Activated gamma-delta T cell treated with Interleukin-2 at 50 U/mL for 16 hours (primary cell): ENCODE results near the gene OPRD1.
"Not testable (repeated sequence)": the region's sequence is repeated elsewhere in the genome, so short reads cannot be mapped to it uniquely, and the experiment has no call there.

Experiments
- DNase-seq: peaks from one replicate; pipeline ENCODE4 v3.0.0-alpha.2; 2020

Gene OPRD1

DNA sequence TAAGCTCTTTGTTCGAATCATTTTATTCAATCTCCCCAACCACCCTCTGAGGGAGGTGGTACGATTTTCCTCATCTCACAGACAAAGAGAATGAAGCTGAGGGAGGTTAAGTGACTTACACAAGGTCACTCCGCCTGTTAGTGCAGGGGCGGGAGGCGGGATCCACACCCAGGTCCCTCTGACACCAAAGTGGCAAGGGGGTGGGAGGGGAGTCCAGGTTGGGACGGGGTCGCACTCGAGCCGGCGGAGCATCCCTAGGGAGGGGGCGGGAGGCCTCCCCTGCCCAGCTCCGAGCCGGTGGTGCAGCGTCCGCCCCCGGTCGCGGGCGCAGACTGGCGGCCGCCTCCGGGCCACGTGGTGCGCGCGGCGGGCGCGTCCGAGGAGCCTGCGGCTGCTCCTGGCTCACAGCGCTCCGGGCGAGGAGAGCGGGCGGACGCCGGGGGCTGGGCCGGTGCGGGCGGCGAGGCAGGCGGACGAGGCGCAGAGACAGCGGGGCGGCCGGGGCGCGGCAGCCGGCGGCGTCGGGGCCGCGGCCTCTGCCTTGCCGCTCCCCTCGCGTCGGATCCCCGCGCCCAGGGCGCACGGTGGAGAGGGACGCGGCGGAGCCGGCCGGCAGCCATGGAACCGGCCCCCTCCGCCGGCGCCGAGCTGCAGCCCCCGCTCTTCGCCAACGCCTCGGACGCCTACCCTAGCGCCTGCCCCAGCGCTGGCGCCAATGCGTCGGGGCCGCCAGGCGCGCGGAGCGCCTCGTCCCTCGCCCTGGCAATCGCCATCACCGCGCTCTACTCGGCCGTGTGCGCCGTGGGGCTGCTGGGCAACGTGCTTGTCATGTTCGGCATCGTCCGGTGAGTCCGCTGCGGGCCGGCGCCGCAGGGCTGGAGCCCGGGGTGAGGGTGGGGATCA is at the start of gene OPRD1:
TSS of gene OPRD1 (plus strand) at position 405 of the 903 bp plus-strand sequence. CDS start at position 619, 214 bp downstream.
- DNase-seq, result no peak

DNA sequence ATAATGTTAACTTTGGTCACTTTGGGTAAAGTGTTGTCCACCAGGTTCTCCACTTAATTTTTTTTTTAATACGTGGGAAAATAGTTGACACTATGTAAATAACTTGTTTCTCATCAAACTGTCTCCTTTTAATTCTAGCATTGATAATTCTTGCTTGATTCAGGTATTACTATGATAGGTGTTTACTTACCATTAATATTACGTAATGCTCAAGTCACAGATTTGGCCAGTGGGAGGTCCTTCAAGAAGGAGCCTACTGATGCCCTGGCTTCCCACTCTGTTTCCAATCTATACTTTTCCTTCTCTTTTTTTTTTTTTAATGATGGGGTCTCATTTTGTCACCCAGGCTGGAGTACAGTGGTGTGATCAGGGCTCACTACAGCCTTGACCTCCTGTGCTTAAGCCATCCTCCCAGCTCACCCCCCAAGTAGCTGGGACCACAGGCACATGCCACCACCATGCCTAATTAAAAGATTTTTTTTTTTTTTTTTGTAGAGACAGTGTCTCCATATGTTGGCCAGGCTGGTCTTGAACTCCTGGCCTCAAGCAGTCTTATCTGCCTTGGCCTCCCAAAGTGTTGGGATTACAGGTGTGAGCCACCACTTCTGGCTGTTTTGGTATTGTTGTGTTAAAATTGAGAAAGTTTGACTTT is 45.3 kb upstream of the OPRD1 start:
- DNase-seq, result no peak

DNA sequence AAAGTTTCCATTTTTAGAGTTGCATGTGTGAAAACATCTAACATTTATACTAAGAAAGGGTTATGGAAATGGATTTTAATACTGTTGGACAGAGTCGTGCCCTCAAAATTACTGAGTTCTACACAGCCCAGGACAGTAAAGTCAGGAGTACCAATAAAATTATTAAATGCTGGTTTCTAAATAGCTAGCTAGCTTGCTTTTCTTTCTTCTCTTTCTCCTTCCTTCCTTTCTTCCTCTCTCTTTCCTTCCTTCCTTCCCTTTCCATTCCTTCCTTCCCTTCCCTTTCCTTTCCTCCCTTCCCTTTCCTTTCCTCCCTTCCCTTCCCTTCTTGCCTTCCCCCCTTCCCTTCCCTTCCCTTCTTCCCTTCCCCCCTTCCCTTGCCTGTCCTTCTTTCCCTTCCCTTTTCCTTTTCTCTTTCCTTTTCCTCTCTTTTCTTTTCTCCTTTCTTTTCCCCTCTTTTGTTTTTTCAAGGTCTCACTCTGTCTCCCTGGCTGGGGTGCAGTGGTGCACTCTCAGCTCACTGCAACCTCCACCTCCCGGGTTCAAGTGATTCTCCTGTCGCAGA is 41.3 kb upstream of the OPRD1 start:
- no peak for DNase-seq

DNA sequence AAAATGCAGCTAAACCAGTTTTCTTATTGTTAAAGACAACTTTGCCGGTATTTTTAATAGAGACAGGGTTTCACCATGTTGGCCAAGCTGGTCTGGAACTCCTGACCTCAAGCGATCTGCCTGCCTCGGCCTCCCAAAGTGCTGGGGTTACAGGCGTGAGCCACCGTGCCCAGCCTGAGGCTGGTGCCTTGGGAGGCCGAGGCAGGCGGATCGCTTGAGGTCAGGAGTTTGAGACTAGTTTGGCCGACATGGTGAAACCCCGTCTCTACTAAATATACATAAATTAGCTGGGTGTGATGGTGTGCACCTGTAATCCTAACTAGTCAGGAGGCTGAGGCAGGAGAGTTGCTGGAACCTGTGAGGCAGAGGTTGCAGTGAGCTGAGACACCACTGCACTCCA is 40.0 kb upstream of the OPRD1 start:
- DNase-seq, result not testable (repeated sequence)

DNA sequence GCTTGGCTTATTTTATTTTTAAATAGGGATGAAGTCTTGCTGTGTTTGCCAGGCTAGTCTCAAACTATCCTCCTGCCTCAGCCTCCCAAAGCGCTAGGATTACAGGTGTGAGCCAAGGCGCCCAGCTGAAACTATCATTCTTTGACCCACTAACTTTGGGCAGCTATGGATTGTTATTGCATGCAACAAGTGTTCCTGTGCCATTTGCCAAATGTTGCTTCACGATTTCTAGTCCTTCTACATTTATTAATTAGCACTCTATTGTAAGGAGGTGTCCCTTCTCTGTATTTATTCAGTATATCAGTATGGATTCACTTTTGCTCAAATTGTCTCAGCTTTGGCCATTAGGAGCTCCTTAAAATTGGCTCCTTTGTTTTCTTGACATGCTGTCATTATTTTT is 38.9 kb upstream of the OPRD1 start:
- DNase-seq, result no peak

DNA sequence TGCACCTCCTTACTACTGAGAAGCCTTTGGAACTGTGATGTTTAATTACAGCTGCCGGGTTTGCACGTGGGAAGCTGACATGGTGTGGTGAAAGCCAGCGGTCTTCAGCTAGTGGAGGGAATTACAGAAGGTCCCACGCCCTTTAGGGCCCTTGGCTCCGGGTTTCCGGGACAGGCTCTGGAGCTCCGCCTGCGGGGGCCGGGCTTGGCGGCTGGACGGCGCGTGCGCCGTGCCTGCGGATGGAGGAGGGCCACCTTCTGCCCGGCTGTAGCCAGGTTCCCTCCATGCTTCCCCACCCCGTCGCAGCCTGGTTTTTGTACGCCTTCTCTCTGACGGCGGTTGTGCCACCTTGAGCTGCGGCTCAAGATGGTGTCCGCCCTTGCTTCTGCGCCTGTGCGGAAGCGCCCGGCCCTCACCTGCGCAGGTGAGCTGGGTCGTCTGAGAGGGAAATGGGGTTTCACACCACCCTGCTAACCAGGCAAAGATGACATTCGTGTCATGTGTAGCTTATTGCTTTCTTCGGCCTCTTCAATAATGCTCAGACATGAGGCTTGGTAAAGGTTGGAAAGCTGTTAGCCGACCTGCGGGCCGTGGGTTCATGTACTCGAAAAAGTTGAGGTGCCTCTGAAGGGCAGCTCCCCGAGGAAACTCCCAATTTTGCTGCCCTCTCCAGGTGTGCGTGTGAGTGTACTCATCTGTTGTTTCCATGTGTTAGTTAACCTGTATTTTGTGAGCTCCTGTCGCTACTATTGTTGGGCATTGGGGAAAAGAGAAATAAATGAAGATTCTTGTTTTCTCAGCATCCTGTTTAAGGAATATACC is 36.6 kb upstream of the OPRD1 start:
- peak; percentile 61 for DNase-seq

DNA sequence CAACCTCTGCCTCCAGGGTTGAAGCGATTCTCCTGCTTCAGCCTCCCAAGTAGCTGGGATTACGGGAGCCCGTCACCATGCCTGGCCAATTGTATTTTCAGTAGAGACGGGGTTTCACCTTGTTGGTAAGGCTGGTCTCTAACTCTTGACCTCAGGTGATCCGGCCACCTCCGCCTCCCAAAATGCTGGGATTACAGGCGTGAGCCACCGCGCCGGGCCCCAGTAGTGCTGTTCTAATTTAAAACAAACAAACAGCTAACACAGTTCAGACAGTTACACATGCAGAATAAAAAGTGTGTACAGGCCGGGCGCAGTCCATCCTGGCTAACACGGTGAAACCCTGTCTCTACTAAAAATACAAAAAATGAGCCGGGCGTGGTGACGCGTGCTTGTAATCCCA is 35.6 kb upstream of the OPRD1 start:
- DNase-seq, result no peak

DNA sequence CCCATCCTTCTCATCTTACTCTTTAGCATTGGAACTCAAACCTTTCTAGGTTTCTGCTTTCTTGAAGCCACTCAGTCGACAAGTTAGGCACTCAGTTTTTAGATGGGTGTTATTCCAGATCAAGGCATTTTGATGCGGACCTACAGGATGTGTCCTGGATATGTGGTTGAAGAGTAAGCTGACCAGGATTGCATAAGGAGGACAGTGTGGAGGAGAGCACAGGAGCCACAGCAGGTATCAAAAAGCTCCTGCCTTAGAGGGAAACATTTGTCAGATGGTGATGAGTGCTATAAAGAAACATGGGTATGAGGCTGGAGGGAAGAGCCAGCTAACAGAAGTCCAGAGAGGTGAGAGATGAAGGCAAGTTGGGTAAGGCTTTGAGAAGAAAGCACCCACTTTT is 33.9 kb upstream of the OPRD1 start:
- DNase-seq, result no peak

DNA sequence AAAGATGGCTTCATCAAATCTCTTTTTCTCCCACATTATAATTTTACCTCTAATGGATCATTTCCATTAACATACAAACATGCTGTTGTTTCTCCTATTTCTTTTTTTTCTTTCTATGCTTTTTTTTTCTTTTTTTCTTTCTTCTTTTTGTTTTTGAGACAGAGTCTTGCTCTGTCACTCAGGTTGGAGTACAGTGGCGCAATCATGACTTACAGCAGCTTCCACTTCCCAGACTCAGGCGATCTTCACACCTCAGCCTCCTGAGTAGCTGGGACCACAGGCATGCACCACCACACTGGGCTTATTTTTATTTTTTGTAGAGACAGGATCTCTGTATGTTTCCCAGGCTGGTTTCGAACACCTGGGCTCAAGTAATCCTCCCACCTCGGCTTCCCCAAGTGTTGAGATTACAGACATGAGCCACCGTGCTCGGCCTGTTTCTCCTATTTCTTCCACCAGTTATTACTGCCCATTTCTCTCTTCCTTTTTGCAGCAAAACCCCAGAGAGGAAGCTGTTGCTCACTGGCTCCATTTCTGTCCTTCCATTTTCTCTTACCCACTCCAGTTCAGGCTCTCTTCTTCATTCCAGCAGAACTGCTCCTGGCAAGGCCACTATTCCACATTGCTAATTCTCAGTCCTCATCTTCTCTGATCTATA is 32.1 kb upstream of the OPRD1 start:
- no peak for DNase-seq

DNA sequence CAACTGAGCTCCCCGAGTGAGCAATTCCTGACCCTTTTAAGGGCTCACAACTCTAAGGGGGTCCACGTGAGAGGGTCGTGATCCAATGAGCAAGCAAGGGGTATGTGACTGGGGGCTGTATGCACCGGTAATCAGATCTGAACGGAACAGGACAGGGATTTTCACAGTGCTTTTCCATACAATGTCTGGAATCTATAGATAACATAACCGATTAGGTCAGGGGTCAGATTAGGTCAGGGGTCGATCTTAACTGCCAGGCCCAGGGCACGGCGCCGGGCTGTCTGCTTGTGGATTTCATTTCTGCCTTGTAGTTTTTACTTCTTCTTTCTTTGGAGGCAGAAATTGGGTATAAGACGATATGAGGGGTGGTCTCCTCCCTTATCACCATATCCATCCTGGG is 30.7 kb upstream of the OPRD1 start:
- no peak for DNase-seq

DNA sequence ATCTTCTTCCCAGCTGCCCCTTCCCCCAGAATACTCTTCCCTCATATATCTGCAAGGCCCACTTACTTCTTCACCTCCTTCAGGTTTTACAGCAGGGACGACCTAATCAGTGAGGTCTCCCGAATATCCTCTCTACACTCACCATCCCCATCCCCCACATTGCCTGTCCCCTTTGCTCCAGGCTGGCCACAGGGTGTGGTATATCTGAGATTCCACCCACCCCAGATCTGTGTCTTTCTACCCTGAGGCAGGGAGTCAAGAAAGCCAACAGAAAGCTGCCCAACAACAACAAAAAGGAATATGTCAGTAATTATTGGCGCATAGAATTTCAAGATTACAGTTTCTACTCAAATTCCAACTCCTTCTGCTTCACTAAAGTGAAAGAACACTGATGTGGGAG is 30.0 kb upstream of the OPRD1 start:
- no peak for DNase-seq

DNA sequence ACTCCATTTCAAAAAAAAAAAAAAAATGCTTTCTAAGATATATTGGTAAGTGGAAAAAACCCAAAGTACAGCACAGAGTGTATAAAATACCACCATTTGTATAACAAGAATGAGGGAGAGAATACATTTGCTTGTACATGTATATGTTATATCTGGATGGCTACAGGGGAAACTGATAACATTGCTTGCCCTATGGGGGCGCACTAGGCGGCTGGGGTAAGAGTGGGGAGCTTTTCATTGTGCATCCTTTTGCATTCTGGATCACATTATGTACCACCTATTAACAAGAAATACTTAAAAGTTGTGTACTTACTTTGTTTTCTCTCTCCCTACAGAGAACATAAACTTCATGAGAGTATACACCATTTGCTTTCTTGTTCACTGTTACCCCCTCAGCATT is 28.6 kb upstream of the OPRD1 start:
- no peak for DNase-seq

DNA sequence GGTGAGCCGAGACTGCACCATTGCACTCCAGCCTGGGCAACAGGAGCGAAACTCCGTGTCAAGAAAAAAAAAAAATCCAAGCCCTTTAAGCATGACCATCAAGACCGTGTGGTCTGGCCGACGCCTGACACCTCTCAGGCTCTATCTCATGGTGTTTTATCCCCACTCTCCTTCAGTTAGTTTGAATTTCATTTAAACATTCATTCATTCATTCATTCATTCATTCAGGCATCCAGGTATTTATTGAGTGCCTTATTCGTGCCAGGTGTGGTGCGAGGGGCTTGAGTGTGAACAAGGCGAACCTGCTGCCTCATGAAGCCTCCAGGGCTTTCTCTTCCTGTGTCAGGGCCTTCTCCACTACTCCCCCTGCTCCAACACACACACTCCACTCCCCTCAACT is 22.6 kb upstream of the OPRD1 start:
- no peak for DNase-seq

DNA sequence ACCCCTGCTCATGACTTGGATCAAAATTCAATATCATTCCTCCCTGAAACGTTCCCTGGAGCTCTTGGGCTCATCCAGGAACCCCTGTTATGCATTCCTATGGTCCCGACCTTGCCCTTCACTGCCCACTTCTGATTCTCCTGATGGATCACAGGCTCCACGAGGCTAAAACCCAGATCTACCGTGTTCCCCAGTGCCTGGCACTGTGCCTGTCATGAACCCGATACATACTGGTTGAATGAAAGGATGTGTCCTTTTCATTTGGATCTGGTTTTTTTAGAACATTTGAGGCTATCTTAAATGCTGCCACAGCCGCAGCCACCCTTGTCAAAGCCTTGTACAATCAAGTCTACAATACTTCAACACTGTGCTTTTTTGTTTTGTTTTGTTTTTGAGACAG is 22.2 kb upstream of the OPRD1 start:
- no peak for DNase-seq

DNA sequence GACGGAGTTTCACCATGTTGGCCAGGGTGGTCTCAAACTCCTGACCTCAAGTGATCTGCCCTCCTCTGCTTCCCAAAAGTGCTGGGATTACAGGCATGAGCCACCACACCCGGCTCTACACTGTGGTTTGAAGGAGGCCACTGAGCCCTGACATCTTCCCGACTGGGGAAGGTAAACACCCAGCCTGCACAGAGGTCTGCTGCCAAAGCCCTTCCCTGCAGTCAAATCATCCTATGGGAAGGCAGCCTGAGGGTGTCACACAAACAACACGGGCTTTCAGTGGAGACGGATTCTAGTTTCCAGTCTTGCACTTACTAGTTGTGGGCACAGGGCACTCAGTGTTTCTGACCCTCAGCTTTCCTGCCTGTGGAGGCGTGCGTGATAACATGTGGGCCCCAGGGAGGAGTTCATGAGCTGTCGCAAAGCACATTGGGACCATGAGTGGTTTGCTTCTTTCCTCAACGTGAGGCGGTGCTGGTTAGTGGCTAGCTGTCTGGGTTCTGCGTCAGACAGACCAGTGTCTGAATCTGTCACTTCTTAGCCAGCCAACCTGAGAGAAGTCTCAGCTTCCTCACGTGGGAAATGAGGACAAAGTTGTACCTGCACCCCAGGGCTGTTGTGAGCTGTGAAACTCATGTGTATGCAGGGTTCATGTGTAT is 21.5 kb upstream of the OPRD1 start:
- DNase-seq, result no peak

DNA sequence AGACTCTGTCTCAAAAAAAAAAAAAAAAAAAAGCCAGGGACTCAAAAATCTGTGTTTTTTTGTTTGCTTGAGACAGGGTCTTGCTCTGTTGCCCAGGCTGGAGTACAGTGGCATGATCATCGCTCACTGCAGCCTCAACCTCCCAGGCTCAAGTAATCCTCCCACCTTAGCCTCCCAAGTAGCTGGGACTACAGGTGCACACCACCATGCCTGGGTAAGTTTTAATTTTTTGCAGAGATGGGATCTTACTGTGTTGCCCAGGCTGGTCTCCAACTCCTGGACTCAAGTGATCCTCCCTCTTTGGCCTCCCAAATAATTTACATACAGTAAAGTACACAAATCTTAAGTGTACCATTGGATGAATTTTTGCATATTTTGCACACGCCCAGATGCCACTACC is 20.0 kb upstream of the OPRD1 start:
- DNase-seq, result not testable (repeated sequence)

DNA sequence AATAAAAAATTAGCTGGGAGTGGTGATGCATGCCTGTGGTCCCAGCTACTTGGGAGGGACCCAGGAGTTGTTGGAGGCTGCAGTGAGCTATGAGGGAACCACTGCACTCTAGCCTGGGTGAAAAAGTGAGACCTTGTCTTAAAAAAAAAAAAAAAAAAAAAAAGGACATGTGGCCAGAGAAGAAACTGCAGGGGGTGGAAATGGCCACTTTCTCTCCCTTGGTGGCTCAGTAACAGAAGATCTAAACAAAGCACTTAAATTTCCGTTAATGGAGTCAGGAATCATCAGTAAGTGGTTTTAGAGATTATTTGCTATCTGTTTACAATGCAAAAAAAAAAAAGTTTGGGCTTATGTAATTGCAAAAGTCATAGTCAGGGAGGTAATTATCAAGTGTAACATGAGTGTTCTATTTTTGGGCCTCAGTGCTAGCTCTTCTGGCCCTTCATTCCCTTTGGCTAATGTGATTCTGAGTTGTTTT is 19.3 kb upstream of the OPRD1 start:
- no peak for DNase-seq

DNA sequence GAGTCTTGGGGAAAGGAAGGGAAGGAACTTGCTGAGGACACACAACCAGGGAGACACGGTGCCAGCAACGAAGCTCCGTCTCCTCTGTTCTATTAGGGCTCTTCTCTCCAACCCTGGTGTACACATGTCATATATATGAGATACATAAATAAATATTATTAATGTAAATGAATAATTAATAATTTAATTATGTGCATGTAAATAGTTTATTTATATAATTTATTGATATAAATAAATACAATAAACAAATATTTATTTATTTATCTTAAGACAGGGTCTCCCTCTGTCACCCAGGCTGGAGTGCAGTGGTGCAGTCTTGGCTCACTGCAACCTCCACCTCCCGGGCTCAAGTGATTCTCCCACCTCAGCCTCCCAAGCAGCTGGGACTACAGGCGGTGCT is 17.4 kb upstream of the OPRD1 start:
- not testable (repeated sequence) for DNase-seq

DNA sequence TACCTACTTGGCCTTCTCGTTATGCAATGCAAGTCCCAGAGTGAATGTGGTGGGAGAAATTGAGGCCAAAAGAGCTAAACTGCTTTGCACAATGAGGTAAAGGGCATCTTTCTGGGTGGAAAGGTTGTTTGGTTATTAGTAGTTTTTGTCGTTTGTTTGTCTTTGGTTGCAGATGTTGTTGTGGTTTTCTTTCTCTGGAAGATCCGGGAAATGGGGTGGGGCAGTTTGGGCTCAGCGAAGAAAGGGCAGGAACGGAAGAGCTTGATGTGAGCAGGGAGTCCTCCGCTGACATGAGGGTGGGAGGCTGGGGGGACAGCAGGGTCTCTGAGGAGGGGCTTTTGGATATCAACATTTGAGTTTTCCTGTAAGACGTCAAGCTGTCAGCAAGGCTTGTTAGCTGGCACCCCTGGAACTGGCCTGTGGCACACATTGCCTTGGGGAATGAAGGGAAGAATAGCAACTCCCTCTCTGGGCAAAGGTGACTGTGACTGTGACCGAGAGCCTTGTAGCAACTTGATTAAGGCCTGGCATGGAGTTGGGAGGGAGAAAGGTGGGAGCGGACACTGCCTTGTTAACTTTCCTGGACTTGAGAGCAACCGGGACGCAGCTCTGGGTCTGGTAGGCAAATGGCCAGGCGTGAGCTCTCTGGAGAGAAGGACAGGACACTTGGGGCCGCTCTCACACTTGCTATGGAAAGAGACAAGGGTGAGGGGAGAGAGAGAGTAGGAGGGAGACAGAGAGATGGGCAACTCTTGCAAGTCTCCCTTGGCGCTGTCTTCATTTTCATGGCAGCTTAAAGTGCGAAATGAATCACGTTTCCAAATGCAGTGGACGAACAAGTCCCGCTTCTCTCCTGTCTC is 15.4 kb upstream of the OPRD1 start:
- DNase-seq, result no peak

DNA sequence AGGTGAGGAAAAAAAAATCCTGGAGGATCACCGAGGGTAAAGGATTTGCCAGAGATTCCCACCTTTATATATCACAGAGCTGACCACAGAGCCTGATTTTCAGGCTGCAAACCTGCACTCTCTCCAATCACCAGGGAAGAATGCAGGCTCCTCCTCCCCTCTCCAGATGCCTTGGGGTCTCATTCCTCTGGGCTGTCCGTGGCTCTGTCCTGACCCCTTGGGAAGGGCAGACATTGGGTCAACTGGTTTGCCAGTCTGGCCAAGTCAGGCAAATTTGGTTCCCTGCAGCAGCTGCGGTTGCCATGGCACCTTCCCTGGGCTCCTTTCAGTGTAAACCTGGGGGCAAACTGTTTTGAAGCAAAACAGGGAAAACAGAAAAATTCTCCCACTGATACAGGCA is 11.6 kb upstream of the OPRD1 start:
- DNase-seq, result no peak

DNA sequence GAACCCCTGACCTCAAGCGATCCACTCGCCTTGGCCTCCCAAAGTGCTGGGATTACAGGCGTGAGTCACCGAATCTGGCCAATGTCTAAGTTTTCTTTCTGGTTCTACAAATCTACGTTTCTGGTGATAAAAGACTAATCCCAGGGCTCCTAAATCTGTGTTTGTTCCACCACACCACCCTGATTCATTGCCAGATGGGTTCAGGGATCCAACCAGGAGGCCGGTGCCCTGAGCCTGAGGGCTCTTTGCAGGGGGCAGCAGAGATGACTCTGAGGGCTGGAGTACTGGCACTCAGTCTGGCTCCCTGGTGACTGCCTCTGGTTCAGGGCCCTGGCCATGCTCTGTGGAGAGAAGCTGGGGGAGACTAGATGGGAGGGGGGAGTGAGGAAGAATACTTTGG is 10.5 kb upstream of the OPRD1 start:
- no peak for DNase-seq
